HepG2 (cell line): ENCODE data around the gene OR5B12.

Experiments used
- AKAP8 ChIP-seq: sonication (generic); formaldehyde crosslinking; IDR thresholded peaks from 2 replicates; pipeline ENCODE4 v1.5.1; 2020; ENCODE audit warnings: mild to moderate bottlenecking, missing genetic modification reagents
- NR3C1 ChIP-seq: sonication (generic); formaldehyde crosslinking; IDR thresholded peaks from 2 replicates; pipeline ENCODE4 v1.4.0; 2020; ENCODE audit warnings: missing genetic modification reagents
- PLRG1 ChIP-seq: fragments of 450-650 bp; conservative IDR thresholded peaks from 2 replicates; pipeline ENCODE4 v1.6.1; 2016
- TCF12 ChIP-seq, 2 experiments: fragments of 450-650 bp in 1 of 2; sonication (generic) in 1 of 2; formaldehyde crosslinking in 1 of 2; IDR thresholded peaks; 2 replicates each; pipeline versions ENCODE4 v1.6.1 to v1.8.0; 2017 to 2022; ENCODE audit warnings: antibody characterized with exemption in 1 of 2, mild to moderate bottlenecking in 1 of 2, missing genetic modification reagents in 1 of 2, moderate library complexity in 1 of 2
- TF ChIP-seq, protein P1 (sequence below): sonication (generic); formaldehyde crosslinking; IDR thresholded peaks from 2 replicates; pipeline ENCODE4 v1.8.1; 2023; ENCODE audit warnings: missing genetic modification reagents, inconsistent platforms, borderline replicate concordance

DNA sequence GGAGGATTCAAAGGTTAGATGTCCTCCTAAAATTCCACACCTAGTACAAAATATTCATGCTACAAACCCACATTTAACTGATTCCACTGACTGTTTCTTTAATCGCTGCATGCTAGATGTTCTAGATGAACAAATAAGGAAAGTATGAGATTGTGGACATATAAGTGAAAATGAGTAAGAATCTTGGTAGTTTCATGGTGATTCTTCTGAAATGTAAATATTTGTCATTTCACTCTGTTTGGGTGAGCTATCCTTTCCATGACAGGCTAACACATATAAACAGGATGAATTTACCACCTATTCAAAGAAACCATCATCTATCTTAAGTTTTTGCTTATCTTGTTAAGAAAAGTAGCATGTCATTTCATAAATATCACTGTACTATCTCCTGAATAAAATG lies 50.2 kb downstream of the OR5B12 start:
- no peak for TF ChIP-seq NR3C1 (CRISPR knock-in tag)
- no peak for TF ChIP-seq PLRG1
- no peak for TF ChIP-seq AKAP8
- TF ChIP-seq, protein P1, sequence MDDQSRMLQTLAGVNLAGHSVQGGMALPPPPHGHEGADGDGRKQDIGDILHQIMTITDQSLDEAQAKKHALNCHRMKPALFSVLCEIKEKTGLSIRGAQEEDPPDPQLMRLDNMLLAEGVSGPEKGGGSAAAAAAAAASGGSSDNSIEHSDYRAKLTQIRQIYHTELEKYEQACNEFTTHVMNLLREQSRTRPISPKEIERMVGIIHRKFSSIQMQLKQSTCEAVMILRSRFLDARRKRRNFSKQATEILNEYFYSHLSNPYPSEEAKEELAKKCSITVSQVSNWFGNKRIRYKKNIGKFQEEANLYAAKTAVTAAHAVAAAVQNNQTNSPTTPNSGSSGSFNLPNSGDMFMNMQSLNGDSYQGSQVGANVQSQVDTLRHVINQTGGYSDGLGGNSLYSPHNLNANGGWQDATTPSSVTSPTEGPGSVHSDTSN: no peak
- no peak for TF ChIP-seq TCF12 (IDR thresholded peaks at IDR 0.05)
- no peak for TF ChIP-seq TCF12 (CRISPR knock-in tag; IDR thresholded peaks at IDR 0.05)
